NCI-H510A treated with DMSO at 0.1 percent for 48 hours (cell line): ENCODE measurements around the gene NBPF3.

Experiments used
- DNase-seq: peaks from one replicate; lab custom pipeline; 2025; lab: John Stamatoyannopoulos, UW

Gene NBPF3

DNA sequence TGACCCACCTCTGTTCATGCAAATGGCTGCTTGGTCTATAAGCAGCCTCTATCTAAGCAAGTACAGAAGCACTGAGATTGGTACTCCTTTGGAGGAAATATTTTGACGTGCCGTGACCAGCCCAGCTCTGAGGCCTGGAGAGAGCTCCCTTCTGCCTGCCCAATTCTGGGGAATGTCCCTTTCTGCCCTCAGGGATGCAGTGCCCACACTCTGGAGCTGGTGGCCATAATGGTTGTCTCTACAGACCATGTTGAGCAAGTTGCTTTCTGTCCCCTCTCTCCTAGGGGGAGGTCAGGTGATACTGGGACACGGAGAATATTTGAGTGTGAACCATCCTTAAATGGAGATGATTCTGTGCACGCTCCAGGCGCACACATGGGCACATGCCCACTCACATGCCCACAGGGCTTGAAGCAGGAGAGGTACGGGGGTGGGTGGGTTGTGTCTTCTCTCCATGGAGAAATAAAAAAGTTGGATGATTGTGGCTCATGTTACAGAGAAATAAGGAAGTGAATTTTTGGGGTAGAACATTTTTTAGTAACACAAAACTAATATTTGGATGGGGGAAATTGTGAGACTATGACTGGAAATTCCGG, 55.4 kb downstream of the NBPF3 start:
- no peak for DNase-seq

DNA sequence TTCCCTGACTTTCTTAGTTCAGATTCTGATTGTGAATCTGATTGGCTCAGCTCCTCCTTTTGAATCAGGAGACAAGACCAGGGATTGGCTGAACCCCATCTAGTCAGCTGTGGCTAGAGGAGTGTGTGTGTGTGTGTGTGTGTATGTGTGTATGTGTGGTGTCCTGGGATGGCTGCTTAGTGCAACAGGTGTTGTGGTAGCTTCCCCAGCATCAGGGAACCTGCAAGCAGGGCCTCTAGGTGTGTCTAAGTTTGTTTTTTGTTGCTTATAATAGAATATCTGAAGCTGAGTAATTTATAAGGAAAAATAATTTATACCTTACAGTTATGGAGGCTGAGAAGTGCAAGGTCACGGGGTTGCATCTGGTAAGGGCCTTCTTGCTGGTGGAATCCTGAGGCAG, 56.1 kb downstream of the NBPF3 start:
- DNase-seq: no peak

DNA sequence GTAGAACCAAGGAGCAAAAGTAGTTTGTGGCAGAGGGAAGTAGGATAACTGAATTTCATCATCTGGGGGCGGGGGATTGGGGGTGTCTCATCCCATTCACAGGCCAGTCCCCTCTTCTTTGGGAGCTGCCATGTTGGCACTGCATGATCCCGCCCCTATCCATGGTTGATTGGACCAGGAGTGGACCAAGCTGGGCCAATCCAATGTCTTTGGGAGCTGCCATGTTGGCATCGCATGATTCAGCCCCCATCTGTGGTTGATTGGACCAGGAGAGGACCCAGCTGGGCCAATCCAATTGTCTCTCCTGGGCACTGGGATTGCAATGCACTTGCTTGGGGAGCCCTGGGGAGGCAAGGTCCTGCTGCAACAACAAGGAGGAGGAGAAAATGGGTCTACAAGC, 56.9 kb downstream of the NBPF3 start:
- DNase-seq: no peak

DNA sequence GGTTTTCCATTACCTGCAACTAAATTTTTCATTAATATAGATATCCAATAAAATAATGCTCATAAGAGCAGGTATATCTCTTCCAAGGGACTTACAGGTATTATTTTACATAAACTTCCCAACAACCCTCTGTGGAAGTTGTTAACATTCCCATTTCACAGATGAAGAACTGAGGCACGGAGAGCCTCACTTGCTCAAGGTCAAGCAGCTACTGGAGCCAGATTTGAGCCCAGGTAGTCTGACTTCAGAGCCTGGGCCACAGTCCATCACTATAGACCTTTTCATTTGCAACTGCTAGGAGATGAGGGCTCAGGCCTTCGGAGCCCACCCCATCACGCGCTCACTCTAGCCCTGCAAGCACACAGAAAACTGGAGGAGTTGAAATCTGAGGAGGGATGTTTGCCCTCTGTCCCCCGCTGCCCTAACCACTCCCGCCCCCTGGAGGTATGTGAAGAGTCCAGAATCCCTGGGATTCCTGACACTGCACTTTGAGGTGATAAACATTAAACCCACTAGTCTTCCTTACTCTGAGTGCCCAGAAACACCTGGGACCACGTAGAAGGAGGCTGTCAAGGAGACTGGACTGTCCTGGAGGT, 57.6 kb downstream of the NBPF3 start:
- DNase-seq: no peak

DNA sequence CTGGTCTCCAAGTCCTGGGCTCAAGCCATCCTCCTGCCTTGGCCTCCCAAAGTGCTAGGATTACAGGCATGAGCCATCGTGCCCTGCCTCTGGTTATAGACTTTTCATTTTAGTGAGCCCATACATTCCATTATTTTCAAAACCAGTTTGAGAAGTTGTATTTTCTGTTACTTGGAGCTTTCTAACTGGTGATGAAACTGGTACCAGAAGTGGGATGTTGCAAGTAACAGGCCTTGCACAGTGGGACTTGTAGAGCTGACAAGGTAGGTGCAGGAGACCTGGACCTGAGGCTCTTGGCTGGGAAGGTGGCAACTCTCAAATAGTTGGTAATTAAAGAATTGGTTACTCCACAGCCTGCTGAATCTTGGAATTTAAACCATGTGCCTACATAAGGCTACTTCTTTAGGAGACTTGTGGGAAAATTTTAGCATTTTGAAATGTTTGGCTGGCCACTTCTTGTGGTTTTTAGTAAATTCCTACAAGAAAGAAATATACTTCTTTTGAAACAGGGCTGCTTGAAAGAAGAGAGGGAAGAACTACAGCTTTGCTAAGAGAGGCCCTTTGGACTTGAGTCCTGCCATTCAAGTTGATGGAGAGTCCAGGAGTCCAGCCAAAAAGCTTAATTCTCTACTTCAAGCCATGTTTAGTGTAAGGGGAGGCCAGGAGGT, 59.5 kb downstream of the NBPF3 start:
- DNase-seq: no peak

DNA sequence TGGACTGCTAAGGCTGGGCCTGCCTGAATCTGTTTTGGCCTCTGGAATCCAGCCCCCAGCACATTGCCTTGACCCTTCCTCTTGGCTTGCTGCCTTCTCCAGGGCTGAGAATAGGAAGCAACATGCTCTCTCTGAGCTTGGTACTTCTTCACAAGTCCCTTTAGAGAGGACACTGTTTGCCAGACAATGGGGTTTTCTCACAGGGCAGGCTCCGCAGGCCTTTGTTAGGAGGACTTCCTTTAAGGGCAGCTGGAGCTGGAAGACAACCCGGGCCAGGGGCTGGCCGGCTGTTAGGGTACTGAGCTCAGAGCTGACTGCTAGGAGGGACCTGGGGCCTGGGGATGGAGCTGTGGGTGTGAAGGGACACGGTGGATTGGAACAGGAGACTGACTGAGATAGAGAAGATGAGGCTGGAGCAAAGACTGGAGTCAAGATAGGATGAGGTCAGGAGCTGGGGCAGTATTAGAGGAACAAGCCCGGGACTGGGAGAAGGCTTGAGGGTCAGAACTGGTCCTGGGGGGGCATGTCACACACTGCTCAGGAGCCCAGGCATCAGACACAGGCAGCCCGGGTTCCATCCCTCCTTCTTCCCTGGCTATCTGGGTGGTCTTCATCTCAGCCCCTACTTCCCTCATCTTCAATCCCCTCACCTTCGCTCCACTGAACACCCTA, 63.9 kb downstream of the NBPF3 start:
- DNase-seq: no peak

DNA sequence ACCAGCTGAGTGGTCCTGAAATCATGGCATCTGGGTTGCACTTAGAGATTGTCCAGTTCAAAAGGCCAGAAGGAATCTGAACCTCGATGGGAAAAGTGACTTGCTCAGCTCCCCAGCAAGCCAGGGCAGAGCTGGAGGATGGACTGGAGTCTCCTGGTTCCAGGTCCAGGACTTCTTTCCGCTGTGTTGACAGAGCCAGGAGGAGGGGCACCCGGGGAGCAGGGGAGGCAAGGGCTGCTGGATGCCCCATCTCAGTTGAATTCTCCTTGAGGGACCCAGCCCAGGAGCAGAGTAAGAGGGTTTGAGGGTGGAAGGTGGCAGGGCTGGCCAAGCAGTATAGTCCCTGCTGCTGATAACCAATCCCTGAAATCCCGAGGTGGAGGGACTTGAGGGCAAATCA, 66.9 kb downstream of the NBPF3 start:
- DNase-seq: no peak

DNA sequence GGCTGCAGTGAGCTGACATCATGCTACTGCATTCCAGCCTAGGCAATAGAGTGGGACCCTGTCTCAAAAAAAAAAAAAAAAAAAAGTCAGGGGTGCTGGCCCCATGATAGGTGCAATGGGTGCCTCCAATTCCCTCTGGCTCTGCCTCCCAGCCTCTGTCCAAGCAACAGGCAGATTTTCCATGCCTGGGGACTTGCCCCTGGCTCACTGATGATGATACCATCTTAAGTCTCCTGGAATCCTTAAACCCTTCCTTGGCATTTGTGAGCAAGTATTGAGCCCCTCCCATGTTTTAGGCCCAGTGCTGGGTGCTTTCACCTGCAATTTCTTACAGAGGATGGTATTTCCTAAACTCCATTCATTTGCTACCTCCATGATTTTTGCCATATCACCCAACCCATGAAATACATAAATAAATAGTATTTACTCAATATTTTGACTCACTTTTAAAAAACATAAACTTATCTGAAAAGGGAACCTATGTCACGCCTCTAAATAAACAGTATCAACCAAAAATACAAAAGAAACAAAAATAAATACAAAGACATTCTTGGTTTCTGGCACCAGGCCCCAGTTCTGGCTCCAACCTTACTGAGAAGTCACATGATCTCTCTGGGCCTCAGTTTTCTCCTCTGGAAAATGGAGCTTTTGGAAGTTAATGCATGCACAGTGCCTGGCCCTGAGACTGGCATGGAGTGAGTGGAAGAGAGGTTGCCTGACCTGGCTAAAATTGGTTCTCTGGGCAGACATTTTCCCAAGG, 67.8 kb downstream of the NBPF3 start:
- DNase-seq: no peak

DNA sequence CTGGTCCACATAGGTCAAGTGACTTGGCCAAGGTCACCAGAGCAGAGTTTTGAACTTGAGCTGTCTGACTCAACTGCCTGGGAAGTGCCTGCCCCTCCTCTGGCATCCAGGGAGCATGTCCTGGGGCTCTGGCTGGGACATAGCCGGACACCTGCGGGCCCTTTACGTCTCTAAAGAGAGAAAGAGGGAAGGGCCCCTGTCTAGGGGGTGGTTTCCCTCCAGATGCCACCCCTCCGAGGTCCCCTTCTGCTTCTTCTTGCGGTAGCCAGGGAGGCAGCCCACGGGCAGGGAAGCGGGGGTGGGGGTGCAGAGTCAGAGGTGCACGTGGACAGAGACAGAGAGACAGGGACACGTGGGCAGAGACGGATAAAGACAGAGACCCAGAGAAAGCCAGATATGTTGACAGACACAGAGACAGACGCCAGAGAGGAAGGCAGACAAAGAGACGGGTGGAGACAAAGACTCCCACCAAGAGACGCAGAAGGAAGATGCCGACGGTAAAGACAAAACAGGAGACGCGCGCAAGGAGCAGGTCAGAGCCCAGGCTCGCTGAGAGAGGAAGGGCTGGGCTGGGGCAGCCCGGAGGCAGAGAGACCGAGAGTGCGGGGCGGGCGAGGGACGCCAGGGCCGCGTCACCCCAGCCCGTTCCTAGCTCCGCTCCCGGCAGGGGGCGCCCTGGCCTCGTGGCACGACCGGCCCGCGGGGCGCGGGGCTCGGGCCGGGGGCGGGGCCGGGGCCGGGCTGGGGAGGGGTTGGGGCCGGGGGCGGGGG, 68.8 kb downstream of the NBPF3 start:
- peak; percentile 24 for DNase-seq

DNA sequence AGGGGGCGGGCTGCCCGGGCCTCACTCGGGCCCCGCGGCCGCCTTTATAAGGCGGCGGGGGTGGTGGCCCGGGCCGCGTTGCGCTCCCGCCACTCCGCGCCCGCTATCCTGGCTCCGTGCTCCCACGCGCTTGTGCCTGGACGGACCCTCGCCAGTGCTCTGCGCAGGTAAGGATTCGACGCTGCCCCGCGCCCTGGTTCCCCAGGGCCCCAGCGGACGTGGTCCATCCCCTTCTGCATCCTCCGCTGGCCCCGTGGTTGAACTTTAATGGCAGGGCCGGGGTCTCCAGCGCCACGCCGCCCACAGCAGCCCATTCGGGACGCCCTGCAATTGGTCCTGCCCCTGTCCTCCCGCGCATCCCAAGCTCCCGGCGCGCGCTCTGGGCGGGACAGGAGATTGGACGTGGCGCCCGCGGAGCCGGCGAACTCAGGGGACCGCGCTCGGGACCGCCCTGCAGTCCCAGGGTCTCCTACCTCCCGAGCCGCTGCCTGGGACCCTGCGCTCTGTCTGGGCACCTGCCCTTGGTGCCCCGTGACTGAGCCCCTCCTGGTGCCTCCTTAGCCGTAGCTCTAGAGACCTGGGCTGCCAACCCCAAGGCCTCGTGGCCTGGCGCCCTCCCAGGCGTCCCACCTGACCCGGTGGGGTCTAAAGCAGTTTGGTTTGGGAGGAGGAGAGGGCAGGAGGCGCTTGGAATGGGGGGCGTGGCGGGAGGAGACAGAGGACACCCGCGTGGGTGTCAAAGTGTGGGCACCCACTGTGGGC, 69.6 kb downstream of the NBPF3 start, which contains the start of gene ALPL:
TSS of gene ALPL (plus strand) at position 73 of the 762 bp plus-strand sequence. CDS start 44,659 bp downstream, outside the sequence.
- no peak for DNase-seq

DNA sequence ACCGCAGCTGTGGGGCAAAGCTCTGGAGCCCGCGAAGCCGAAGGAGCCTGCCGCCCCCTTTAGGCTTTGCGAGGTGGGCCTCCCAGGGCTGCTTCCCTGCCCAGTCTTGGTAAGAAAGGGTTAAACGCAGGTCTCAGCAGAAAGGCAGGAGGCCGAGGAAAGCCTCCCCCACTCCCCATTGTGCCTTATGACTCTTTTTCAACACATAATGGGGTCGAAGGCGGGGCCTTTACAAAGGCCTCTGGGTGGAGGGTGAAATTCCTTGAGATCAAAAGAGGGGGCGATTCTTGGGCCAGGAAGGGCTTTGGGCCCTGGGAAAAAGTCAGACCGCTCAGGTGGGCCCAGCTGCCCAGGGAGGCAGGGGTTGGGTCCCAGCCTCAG, 70.2 kb downstream of the NBPF3 start:
- DNase-seq: no peak

DNA sequence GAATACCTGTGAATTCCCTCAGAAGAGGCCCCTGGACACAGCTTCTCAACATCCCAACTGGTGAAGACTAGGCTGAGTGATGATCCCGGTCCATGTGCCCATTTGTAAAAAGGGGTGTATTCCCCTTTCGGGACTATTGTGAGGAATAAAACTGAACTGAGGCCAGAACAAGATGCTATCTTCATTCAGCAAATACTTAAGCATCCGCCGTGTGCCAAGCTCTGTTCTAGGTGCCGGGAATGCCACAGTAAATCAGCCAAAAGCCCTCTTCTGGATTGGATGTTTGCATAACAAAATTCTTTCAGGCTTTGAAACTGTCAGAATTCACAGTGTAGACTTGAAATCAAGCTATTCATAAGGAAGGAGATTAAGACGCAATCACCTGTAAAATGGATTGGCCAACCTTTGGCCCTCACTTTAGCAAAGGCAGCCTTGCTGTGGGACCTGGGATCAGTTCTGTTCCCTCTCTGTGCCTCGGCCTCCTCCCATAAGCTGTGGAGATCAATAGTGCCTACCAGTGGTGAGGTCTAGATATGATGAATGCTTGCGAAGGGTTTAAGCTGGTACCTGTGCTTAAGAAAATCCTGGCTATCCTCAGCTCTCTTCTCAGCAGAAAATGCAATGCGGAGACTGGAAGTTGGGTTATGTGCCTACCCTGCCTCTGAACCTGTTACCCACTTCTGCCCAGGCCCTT, 71.1 kb downstream of the NBPF3 start:
- DNase-seq: no peak

DNA sequence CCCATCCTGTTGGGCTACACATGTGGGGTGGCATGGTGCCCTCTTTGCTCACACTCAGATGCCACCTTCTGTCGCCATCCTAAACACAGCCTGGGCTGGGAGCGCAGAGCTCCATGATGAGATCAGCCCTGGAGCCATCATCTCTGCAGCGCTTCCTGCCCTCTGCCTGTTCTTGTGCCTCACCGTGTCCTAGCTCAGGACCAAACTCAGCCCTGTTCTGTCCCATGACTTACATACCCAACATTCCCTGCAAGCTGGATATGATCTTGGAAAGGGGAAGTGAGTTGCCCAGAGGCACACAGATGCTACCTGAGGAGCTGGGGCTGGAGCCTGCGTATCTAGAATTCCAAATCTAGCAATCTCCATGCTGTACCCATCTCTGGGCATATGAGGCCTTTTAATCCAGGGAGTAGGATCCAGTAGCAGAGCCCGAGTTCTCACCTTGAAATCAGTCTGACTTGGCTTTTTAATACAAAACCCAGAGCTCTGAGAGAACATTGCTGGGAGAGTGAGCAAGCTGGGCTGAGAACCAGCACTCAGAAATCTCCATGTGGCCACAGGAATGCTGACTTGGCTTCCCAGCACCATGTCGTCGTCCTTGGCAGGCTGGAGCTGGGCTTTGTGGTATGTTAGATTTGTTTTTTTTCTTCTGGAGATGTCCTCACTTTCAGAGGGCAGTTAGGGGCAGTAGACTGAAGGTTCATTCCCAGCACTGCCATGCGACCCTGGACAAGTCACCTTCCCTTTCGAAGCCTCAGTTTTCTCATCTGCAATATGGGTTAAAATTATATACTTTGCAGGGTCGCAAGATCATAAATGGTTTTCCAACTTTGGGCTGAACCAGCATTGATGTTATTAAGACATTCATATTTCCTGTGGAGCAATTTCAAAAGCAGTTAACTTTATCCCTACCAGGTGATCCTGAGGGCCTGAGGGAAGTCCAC, 71.9 kb downstream of the NBPF3 start:
- DNase-seq: no peak

DNA sequence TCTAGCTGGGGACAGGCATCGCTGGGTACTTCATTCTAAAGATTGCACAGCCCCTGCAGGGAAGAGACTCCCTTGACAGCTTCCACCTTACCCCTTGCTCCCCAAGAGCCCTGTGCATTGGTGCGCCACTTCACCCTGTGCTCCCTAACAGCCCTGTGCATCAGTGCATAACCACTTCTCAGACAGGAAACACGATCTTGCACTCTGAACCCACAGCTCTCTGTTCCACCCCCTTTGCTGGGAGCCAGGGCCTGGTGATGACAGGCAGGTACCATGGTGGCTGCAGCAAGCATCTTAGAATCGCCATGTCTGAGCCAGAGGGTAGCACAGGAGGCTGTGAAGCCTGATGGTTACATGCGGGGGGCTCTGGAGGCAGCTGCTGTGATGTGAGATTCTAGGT, 74.3 kb downstream of the NBPF3 start:
- peak; percentile 16 for DNase-seq

DNA sequence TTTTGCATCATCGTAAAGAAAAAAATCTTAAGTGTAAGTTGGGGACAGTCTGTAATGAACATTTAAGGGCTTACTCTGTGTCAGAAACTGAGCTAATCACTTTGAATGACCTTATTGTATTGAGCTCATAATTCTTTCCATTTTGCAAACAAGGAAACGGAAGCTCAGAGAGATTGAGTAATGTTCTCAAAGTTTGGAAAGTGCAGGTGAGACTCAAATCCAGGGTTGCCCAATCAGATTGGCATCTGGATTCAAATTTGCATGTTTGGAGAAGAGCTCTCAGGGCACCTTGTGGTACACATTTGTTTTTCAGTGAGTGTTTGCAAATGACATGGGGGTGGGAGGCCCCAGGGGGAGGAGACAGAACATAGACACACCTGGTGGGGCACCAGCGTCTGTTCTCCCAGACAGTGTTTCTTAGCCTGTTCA, 77.2 kb downstream of the NBPF3 start:
- DNase-seq: peak; percentile 45

DNA sequence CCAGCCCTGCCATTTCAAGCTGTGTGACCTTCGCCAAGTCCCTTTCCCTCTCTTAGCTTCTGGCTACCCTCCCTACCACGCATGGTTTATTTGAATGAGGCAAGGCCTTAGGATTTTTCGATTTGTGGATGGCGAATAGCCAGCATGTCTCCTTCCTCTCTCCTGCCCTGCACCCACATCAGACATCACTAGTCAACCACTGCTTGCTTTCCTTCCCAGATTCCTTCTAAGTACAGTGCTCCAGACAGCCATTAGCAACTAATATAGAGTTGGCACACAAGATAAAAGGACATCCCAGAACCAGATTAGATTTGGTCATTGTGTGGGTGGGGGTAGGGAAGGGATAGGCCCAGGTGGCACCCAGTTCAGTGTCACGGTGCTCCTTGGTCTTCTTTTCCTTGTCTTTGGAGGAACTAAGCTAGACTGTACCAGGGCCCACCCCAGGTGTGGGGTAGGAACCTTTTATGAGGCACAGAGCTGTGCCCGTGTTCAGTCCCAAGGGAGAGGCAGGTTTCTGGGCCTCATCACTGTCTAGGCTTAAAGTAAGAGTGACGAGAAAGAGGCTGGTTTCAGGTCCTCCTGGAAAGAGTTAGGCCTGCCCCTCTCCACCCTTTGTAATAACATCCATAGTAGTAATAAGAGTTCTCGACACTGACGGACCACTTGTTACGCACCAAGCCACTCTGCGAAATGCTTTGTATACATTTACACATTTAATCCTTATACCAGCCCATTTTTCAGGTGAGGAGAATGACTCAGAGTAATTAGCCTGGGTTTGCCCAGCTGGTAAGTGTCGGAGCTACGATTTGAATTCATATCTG, 77.9 kb downstream of the NBPF3 start:
- no peak for DNase-seq

DNA sequence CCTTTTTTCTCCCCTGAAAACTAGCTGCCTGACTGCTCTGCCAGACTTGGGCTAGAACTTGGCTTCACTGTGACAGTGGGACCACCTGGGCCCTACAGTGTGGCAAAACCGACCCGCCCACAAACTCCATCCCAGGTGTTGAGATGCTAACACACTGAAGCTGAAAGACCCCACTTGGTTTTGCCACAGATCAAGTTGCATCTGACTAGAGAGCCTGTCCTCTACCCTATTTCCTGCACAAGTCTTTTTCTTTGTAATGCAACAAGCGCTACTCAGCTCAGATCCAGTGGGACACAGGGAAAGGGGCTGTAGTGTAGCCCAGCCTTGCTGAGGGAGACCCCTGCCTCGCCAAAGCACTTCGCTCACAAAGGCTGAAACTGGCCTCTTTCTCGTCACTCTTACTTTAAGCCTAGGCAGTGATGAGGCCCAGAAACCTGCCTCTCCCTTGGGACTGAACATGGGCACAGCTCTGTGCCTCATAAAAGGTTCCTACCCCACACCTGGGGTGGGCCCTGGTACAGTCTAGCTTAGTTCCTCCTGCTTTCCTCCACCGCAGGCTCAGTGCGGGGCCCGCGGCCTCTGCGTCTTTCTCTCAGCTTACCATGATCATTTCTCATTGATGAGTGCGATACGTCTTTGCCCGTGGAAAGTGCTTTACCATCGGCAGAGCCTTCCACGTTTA, 79.0 kb downstream of the NBPF3 start:
- DNase-seq: no peak
